Non-pigmented ciliary epithelial cell (primary cell): ENCODE results near the gene CHST11.

ENCODE experiments used
- DNase-seq: peaks from one replicate; pipeline ENCODE4 v3.0.0-alpha.2; 2010; ENCODE audit warnings: low read depth

The CHST11 gene

DNA sequence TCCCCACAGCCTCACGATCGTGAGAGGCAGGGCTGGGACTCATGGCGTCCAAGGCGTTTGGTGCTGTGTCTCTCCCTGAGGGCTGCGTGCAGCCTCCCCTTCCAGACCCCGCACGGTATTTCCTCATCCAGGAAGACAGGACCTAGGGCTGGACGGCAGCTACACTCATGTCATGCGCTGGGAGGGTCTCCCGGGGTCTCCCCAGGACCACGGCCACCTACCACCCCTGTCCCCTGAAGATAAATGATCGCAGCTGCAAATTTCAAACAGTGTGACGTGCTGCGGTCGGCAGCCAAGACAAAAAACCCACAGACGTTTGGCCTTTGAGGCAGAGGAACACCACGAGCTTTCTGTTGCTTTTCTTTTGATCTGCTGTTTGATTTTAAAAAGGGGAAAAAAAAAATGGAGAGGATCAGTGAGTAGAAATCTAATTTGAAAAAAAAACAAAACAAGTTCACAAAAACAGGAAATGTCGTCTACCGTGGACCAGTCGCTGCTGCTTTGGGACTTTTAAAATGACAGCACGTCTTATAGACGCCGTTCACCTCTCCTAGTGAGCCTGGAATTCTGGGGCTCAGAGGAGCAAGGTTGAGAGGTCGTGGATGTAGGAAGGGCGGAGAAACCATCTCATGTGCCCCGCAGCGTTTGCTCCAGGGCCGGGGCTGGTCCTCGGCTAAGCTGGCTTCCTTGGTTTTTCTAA, 263.7 kb downstream of the CHST11 start:
- DNase-seq: no peak

DNA sequence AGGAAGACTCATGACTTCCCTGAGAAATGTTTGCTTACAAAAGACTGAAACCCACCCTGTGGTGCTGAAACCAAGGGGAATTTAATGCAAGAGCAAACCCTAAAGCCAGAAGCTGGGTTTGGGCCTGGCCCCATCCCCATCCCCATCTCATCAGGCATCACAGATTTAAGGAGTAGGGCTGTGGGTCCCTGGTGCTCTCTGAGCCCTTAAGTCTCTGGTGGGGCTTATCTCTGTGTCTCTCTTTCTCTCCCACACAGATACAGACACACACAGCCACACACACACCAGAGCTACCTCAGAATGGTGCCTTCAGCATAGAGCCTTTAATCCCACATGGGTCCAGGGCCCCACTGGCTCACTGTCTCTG, 264.3 kb downstream of the CHST11 start:
- DNase-seq: no peak

DNA sequence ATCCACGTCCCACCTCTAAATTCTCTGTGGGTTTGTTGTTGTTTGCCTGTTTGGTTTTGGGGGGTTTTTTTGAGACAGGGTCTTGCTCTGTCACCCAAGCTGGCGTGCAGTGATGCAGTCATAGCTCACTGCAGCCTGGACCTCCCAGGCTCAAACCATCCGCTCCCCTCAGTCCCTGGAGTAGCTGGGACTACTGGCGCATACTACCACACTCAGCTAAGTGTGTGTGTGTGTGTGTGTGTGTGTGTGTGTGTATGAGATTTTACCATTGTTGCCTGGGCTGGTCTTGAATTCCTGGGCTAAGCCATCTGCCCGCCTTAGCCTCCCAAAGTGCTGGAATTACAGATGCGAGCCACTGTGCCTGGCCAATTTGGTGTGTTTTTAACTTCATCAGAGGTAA, 265.2 kb downstream of the CHST11 start:
- DNase-seq: no peak

DNA sequence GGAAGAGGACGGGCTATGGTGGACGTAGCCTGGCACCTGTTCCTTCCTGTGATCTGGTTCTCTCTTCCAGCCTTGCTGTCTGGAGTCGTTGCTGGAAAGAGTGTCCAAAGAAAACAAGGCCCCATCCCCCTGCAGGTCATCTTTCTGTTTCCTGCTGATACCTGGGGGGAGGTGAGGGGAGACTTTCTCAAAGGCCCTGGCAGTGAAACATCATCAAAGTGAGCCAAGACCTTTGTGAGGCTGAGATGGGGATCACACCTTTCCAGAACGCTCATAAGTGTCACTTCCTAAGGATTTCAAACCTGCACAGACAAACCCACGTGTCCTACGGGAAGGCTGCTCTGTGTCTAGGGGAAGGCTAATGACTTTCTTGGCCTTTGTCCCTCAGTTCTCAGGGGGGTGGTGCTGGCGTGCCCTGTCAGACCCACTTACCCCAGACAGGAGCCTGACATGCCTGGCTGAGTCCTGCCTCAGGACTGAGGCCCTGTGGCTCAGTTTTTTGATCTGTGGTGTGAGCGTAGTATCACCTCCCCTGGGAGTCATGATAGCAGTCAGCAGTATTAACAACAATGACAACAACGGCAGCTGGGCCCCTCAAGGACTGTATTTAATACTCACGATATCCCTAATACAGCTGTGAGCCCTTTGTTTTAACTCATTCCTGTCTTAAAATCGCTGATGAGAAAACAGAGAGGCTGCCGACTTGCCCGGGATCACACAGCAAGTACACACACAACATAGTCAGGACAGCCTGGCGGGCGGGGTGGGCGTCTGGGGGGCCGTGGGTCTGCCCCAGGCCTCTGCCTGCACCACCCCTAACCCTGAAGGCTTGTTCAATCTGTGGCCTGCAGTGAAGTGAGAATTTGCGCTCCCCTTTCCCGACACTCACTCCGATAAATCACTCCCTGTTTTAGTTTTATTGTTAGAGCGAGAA, 266.1 kb downstream of the CHST11 start:
- no peak for DNase-seq

DNA sequence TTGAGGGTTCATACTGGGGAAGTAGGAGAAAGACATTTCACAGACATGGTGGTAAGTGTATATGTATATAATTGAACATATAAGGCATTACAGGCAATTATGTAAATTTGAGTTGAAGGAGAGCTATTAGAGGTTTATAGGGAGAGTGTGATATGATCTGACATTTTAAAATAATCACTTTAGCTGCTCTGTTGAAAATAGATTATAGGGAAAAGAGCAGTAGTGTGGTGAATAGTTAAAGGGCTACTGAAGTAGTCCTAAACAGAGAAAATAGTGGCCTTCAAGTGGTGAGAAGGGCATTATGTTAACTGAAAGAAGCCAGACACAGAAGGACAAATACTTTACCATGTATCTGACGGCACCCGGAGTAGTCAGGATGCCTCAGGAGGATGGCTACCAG, 267.1 kb downstream of the CHST11 start:
- DNase-seq: no peak

DNA sequence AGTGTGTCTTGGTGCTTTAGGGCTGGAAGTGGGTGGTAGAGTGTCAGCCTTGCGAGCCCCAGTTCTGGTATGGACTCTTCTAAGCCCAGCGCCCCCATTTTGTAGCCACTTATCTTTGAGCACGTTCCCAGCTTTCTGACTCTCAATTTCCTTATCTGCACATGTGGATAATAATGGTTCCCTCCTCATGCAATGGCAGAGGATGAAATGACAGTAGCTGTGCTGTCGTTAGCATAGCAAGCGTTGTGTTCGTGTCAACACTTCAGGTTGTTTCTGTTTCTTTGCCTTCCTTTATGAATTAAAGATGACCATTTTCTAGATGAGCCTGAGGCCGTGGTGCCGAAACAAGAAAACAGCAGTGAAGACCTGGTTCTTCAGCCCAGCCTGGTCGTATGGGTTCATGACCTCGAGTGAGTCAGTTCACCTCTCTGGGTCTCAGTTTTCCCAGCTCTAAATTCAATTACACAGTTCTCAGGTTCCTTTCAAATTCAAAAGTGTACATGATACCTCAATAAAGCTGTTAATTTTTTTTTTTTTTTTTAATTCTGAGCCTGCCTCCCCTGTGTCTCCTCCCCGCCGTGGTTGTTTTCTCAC, 268.3 kb downstream of the CHST11 start:
- DNase-seq: no peak

DNA sequence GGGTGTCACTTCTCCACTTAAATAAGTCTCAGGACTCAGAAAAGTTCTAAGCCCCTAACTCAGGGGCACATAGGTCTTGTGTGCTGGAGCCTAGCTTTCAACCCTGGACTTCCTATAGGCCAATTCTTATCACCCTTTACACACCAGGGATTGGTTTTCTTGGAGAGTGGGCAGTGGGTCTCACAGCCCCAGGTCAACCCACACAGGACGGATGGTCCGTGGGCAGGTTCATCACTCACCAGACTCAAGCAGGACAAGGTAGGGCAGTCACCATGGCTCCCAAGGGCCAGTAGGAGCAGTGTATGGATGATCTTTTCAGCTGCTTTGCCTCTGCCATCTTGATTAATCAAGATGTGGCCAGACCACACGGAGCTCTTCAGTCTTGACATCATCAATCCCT, 268.9 kb downstream of the CHST11 start:
- no peak for DNase-seq

DNA sequence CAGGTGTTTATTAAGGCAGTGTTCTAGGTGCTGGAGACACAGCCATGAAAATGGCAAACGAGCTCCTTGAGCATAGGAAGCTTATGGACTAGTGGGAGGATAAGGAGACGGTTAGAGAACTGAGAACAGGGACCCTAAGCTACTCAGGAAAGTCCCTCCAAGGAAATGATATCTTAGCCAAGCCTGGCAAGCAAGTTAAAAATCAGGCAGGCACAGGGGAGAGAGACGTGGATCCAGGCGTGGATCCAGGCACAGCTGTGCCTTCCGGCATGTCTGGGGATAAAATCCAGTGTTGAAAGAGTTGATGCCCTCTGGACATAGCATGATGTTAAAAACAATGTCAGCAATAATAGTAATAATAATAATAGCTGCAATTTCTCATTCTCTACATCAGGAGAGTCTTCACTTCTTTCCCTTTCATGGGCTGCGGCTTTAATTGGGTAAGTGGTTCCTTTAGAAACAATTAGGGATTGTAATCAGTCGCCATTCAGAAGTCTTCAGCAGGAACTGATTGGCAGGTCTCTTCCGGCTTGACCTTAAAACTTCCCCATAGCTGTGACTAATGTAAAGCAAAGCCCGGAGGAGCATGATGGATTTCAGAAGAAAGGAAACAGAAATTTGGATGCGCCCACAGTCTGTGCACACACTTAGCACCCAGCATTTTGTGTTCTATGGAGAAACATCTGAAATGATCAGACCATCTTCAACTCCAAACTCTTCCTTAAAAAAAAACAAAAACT, 271.1 kb downstream of the CHST11 start:
- no peak for DNase-seq

DNA sequence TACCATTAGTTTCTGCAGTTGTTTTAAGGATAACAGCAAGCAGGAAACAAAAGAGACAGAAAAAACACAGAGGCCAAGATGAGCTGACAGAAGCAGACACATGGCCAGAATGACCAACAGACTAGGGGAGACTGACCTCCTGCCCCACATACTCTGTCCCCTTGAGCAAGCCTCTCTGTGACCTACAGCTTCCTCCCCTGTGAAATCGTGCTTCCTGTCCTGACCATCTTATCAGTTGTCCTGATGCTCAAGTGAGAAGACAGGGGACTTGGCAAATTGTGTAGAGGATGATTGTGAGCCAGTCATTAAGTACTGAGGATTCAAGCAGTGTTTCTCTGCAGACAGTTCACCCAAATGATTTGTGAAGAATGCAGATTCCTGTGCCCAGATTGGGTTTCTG, 272.3 kb downstream of the CHST11 start:
- DNase-seq: no peak

DNA sequence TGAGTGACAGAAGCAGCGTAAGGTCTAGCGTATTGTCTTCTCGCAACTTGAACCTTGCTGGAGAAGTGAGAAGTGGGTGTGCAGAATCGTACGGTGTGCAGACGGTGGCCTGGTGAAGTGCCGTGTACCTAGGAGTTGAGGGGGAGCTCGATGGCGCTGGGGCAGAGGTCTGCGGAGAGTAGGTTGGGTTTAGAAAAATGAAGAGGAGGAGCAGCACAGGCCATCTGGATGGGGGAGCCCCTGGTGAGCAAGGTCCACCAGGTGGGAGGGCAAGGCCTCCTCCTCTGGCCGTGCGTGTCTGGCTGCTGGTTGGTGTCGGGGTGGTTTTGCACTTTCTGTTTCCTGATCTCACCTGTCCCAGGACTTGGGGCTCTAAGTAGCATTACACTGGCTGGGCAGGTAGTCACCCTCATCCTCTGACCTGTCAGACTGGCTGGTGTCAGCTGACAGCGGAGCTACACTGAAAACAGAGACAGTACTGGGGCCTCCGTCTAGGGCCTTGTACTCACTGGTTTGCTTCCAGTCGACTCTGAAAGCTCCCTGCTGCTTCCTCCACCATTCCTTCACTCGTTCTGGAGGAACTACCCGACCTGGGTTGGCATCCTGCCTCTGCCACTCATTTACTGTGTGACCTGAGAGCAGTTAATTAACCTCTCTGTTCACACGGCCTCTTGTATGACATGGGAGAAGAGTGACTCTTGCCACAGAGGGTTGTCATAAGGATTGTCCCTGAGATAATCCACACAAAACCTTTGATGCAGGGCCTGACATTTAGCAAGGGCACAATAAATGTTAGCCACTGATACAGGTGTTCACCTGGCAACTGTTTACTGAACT, 273.1 kb downstream of the CHST11 start:
- no peak for DNase-seq

DNA sequence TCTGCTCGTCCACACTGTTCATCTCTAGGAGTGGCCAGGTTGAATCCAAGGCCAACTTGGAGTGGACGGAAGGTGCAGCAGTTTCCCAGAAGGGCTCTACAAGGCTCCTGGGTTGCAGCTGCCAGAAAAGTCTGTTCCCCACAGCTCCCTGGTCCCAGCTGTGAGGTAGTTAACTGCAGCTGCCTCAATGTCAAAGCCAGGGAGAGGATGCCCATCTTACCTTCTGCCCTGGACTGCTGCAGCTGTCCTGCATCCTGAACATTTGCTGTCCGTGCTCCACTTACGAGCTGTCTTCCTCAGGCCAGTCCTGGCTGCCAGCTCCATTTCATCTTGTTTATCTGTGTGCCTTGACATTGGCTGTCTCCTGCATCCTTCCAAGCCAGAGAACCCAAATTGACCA, 274.0 kb downstream of the CHST11 start:
- DNase-seq: no peak

DNA sequence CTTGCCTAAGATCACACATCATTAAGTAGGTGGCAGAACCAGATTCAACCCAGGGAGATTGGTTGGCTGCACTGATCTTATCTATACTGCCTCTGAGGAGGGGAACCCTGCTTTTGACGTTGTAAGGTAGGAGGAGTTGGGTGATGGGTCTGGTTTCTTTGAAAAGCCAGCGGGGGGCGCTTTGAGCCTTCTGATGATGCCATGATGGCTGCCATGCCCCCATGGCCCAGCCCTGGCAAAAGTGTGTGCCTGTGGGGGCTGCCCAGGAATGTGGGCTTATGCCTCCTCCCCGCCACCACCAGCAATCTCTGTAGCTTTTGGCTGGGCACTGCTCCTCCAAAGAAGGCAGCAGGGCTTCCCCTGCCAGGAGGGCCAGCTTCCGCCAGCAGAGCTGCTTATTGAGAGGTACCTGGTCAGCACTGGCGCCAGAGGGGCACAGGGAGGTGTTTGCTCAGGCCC, 277.0 kb downstream of the CHST11 start:
- DNase-seq: no peak

DNA sequence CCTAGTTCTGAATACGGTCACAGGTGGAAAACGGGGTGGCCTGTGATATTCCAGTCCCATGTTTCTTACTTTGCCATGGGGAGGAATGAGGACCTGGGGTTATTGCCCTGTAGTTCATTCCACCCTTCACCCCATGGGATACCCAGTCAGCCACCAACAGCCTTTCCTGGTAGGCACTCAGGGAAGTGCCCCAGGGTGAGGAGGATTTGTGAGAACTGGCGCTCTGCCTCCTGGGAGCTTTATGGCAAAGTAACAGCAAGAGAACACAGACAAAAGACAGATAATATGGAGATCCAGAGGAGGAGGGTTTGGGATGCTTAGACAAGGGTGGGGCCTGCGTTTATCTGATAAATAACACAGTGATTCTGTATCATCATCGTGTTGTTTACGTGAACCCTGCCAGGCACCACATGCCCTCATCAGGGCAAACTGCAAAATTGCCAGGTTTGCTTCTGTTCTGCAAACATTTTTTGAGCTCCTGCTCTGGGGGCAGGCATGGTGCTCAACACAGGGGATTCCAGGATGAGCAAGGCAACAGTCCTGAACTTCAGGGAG, 277.9 kb downstream of the CHST11 start:
- no peak for DNase-seq

DNA sequence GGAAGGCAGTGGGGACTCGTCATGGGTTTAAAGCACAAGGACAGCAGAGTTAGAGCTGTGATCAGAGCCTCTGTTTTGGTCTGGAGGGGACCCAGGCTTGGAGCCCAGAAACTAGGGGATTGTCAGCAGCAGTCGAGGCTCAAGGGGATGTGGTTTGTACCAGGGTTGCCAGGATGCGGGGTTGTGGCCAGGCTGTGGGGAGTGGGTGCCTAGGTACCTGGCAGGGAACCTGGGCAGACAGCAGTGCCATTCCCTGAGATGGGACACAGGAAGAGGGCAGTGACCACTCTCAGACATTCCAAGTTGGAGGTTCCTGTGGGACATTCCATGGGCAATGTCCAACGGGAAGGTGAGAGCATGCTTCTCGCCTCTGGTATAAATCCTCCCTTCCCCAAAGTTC, 279.1 kb downstream of the CHST11 start:
- DNase-seq: no peak

DNA sequence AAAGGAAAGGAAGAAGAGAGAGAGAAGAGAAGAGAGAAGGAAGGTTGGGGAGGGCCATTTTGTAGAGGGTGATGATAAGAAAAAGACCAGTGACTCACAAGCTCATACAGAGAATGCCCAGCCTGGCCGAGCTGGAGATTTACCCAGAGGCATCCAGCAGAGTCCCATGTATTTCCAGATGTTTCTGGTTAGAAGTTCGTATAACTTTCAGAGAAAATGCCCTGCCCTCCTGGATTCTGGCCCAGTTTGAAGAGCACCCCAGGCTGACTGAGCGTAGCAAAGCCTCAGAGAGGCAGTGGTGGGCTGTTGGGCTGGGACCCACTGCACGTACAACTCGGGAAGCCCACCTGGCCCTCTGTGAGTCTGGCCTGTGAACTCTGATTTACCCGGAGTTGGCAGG, 279.6 kb downstream of the CHST11 start:
- peak; percentile 48 for DNase-seq

DNA sequence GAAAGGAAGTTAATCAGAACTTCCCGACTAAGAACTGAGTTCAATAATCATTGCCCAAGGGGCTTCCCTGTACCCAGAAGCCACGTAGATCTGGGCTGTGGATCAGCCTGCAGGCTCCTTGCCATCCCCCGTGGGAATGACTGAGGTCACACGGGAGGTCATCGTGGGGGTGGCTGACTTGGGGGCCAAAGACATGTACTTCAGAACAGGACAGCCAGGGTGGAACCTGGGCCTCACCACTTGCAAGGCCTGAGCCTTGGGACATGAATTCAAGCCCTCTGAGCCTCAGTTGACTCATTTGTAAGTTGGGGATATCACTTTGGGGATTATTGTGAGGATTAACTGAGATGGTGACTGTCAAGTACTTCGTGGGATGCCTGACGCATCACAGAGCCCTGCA, 280.4 kb downstream of the CHST11 start:
- no peak for DNase-seq

DNA sequence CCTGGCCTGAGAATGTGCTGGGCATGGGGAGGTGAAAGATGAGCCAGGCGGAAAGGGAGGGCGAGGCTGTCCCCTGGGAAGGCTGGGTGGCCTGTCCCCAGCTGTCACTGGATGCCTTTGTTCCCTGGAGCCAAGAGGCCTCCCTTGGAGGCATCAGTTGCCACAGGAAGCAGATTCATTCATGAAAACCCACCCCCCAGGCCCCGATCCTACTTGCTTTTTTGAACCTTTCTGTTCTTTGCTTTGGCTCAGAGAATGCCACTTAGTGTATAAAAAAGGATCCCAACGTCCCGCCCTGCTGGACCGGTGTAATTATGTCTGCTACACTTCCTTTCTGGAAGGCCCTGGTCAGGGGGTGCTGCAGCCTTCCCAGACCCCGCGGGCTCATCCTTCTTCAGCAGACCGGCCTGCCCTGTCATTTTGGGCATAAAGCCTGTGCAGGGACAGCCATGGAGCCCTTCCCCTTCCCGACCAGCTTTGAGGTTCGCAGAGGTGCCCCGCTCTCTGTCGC, 281.1 kb downstream of the CHST11 start:
- no peak for DNase-seq

DNA sequence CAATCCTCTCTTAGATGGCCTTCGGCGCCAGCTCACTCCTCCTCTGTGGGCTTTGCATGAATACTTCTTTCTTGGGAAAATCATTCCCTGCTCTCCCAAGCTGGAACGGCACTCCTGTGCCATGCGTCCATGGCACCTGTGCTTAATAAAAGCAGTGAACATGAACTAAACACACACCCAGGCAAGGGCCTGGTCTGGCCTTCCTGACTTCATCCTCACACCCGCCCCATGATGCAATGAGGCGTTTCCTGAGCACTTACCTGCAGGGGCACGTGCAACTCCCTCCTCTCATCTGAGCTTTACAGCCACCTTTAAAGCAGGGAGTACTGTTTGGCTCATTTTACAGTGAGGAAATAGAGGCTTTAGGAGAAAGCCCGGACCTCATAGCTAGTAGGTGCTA, 281.6 kb downstream of the CHST11 start:
- no peak for DNase-seq

DNA sequence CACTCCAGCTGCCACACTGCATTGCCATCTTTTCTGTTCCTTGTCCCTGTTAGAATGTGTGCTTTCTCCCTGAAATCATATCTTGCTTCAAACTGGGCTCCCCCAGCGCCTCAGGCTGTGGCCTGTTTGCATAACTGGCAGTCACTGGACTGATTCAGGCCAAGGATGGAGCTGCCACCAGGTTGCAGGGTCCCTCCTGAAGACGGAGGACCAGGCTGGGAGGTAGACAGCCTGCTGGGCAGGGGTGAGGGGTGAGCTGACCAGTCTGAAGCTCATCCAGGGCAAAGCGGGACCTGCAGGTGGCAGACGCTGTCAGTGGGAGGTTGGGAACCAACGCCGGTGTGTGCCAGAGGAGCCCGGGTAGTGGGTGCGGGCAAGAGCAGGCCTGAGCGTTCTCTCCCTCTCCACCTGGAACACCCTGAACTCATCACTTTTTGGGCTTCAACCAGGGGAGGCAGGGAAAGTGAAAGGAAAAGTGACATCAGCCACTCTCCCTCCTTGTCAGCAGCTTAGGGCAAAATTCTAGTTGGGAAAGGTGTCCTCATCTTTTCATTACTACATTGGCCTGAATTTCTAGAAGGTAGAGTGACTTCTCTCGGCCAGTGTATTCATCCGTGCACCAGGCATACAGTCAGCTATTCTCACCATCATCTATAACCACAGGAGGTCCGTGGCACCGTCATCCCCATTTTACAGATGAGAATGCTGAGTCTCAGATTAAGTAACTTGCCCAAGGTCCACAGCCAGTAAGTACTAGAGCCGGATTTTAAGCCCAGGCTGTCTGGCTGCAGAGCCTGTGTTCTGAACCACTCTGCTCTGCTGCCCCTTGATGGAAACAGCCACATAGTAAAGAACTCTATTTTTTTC, 282.3 kb downstream of the CHST11 start:
- no peak for DNase-seq

DNA sequence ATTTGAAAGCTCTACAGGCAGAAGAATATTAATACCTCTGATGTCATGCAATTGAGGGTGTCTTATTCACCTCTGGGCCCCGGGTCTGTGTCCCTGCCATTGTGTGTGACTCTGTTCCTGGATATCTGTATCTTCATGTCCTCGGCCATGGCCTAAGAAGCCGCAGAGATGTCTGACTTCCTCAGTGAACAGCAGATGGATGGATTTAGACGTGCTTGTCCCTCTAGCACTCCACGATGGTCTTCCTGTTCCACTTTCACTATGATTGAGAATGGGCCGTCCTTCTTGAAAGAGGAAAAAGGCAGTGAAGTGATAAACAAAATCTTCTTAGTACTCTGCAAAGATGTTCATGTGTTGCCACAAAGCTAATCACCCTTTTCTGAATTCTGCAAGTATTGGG, 283.9 kb downstream of the CHST11 start:
- no peak for DNase-seq
